ENCODE data around the gene CDYL. TPM values are rescaled to one million over a fixed set of nuclear protein-coding genes. Genes with fewer than 3 reads are reported as not detected.
"Not testable (repeated sequence)": the region's sequence is repeated elsewhere in the genome, so short reads cannot be mapped to it uniquely, and the experiment has no call there.

CDYL gene
- polyA plus RNA-seq, 1 experiment = 26.6 TPM

DNA sequence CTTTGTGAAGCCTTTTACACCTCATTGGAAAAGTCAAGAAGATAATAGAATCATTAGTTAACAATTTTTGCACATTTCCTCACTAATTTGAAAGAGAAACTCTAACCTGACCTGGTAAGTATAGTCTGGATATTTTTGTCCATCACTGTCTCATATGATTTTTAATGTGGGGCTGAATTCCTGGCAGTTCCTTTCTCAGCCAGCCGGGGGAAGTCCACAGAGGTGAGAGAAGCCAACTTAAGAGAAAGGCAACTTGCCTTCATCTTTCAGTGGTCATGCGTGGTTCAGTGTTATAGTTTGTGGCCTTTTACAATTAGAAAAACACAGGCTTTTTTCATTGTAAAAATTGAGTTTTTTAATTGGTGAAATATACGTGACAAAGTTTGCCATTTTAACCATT is 80.6 kb downstream of the CDYL start:
- DNase-seq (ENCODE audit: low read depth, low spot score) = no peak
- Histone ChIP-seq H3K4me3 (ENCODE audit: low read depth, low read length) (no peak overlapping the region), H3K9me3 (ENCODE audit: control insufficient read depth, insufficient read depth, low read length) (no peaks in the 10 kb centered on the region), H3K27ac (ENCODE audit: low read depth, low read length) (no peak overlapping the region), H3K27me3 (ENCODE audit: control insufficient read depth, insufficient read depth, low read length) (no peaks in the 10 kb centered on the region)
- ChIA-PET POLR2A (no interaction called here), CTCF (no interaction called here)
- TF ChIP-seq, protein P1, sequence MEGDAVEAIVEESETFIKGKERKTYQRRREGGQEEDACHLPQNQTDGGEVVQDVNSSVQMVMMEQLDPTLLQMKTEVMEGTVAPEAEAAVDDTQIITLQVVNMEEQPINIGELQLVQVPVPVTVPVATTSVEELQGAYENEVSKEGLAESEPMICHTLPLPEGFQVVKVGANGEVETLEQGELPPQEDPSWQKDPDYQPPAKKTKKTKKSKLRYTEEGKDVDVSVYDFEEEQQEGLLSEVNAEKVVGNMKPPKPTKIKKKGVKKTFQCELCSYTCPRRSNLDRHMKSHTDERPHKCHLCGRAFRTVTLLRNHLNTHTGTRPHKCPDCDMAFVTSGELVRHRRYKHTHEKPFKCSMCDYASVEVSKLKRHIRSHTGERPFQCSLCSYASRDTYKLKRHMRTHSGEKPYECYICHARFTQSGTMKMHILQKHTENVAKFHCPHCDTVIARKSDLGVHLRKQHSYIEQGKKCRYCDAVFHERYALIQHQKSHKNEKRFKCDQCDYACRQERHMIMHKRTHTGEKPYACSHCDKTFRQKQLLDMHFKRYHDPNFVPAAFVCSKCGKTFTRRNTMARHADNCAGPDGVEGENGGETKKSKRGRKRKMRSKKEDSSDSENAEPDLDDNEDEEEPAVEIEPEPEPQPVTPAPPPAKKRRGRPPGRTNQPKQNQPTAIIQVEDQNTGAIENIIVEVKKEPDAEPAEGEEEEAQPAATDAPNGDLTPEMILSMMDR (IDR thresholded peaks at IDR 0.05; ENCODE audit: low read depth, low read length) = 0 out of 2 replicates have a peak, but pooled peaks have one; percentile 7

DNA sequence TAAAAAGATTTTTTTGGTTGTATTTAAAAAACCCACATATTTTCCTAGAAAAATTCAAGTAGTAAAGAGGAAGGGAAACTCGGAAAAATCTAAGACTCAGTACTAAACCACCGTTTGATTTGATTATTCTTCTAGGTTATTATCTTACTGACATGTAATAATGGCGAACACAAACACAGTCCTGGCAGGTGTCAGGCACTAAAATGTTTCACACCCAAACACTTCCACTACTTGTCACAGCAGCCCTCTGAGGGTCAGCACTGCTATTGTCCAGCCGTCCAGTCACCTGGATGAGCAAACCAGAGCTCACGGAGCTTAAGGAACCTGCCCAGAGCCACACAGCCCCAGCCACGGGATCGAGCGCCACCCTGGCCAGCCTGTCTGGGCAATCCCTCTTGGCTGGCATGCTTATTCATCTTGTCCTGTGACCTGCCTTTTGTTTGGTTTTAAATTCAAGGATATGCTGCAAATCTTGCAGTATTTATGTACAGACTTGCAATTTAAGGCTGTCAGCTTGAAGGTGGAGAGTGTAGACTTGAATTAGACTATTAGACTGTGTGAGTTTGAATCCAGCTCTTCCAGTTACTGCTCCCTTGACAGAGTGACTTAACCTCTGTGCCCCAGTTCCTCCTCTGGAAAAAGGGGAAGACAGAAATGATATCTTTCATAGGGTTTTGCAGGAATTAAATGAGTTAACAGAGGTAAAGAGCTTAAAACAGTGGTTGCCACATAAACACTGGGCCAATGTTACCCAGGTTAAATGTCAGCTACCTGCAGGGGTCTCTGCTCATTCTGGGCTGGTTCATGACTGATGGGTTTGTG is 82.2 kb downstream of the CDYL start:
- Histone ChIP-seq H3K27me3 (ENCODE audit: control insufficient read depth, insufficient read depth, low read length) (no peaks in the 10 kb centered on the region), H3K27ac (ENCODE audit: low read depth, low read length) (no peak overlapping the region), H3K9me3 (ENCODE audit: control insufficient read depth, insufficient read depth, low read length) (no peaks in the 10 kb centered on the region), H3K4me3 (ENCODE audit: low read depth, low read length) (no peak overlapping the region)
- POLR2A ChIA-PET = interaction anchor here (0.9 kb wide), 1 partner anchor 98 kb away, joined by 3 read pairs; no protein-coding TSS in a partner anchor
- TF ChIP-seq, protein P1 (IDR thresholded peaks at IDR 0.05; ENCODE audit: low read depth, low read length) = no peak
- no peak for DNase-seq (ENCODE audit: low read depth, low spot score)
- CTCF ChIA-PET = no interaction called here

DNA sequence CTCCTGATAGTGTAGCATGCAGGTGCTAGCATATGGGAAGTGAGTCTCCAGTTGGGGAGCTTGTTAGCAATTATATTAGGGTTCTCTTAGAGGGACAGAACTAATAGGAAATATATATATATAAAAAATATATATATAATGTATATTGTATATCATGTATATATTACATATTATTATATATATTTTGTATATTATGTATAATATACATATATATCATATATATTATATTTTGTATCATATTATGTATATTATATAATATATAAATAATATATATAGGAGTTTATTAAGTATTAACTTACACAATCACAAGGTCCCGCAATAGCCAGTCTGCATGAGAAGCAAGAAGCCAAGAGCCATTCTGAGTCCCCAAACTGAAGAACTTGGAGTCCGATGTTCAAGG is 84.2 kb downstream of the CDYL start:
- Histone ChIP-seq H3K27ac (ENCODE audit: low read depth, low read length) (no peak overlapping the region), H3K27me3 (ENCODE audit: control insufficient read depth, insufficient read depth, low read length) (no peaks in the 10 kb centered on the region), H3K4me3 (ENCODE audit: low read depth, low read length) (no peak overlapping the region), H3K9me3 (ENCODE audit: control insufficient read depth, insufficient read depth, low read length) (no peaks in the 10 kb centered on the region; the same call in 1 of the 2 replicates)
- TF ChIP-seq, protein P1 (IDR thresholded peaks at IDR 0.05; ENCODE audit: low read depth, low read length) = no peak
- CTCF ChIA-PET = no interaction called here
- POLR2A ChIA-PET = no interaction called here
- DNase-seq (ENCODE audit: low read depth, low spot score) = no peak

DNA sequence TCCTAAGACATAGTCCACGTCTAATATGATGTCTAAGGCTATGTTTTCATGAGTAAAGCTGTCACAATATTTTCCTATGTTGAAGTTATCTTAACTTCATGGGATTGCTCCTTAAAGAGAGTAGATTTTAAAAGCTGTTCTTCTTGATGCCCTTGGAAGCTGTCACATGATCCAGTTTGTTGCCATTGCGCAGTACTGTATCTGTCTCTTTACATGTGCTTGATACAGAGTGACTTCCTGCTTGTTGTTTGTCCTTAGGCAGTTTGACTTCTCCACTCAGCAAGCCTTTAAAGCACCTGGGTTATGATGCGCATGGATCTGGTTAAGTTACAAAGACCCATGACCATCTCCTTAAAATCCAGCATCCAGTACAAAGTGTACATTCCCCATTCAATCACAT is 85.4 kb downstream of the CDYL start:
- no peak overlapping the region for H3K27ac ChIP-seq (ENCODE audit: low read depth, low read length)
- H3K4me3 ChIP-seq (ENCODE audit: low read depth, low read length) = no peak overlapping the region
- POLR2A ChIA-PET = no interaction called here
- no peak for DNase-seq (ENCODE audit: low read depth, low spot score)
- H3K27me3 ChIP-seq (ENCODE audit: control insufficient read depth, insufficient read depth, low read length) = no peaks in the 10 kb centered on the region
- TF ChIP-seq, protein P1 (IDR thresholded peaks at IDR 0.05; ENCODE audit: low read depth, low read length) = no peak
- CTCF ChIA-PET = no interaction called here
- H3K9me3 ChIP-seq (ENCODE audit: control insufficient read depth, insufficient read depth, low read length) = no peaks in the 10 kb centered on the region; the same call in 1 of the 2 replicates

DNA sequence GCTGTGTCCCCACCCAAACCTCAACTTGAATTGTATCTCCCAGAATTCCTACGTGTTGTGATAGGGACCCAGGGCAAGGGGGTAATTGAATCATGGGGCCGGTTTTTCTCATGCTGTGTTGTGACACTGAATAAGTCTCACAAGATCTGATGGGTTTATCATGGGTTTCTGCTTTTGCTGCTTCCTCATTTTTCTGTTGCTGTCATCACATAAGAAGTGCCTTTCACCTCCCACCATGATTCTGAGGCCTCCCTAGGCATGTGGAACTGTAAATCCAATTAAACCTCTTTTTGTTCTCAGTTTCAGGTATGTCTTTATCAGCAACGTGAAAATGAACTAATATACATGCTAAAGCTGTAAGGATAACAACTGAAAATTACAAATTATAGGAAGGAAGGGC is 88.3 kb downstream of the CDYL start:
- TF ChIP-seq, protein P1 (IDR thresholded peaks at IDR 0.05; ENCODE audit: low read depth, low read length) = no peak
- Histone ChIP-seq H3K9me3 (ENCODE audit: control insufficient read depth, insufficient read depth, low read length) (no peaks in the 10 kb centered on the region; the same call in 1 of the 2 replicates), H3K27ac (ENCODE audit: low read depth, low read length) (no peak overlapping the region), H3K4me3 (ENCODE audit: low read depth, low read length) (no peak overlapping the region), H3K27me3 (ENCODE audit: control insufficient read depth, insufficient read depth, low read length) (no peaks in the 10 kb centered on the region)
- POLR2A ChIA-PET = no interaction called here
- CTCF ChIA-PET = no interaction called here
- DNase-seq (ENCODE audit: low read depth, low spot score) = no peak

DNA sequence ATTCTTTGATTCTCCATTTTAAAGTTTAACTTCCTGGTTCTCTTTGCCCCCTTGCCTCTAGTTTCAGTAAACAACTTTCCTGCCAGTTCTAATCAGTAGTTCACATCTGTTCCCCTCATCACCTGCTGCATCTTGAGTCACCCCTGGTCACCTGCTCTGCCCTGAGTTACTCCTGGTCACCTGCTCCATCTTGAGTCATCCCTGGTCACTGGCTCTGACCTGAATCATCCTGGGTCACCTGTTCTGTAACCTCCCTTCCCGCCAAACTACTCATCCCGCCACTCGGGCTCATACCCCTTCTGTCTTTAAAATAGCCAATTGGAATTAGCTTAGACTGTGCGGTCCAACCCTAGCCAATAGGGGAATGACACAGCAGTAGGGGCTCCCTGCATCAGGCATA is 88.8 kb downstream of the CDYL start:
- H3K9me3 ChIP-seq (ENCODE audit: control insufficient read depth, insufficient read depth, low read length); CTCF ChIA-PET; DNase-seq (ENCODE audit: low read depth, low spot score); H3K4me3 ChIP-seq (ENCODE audit: low read depth, low read length); H3K27me3 ChIP-seq (ENCODE audit: control insufficient read depth, insufficient read depth, low read length); H3K27ac ChIP-seq (ENCODE audit: low read depth, low read length); POLR2A ChIA-PET: not testable (repeated sequence)

Measured in AG04450 (cell line).